GM12874 (cell line): Measurements from ENCODE around the gene ATP9B.

Source experiments
- TF ChIP-seq, protein P1 (sequence below): IDR thresholded peaks from 2 replicates; pipeline ENCODE4 v1.5.1; 2011; ENCODE audit warnings: low read depth, mild to moderate bottlenecking, control low read depth, low read length, moderate library complexity; ENCODE audit not compliant: insufficient read depth

The ATP9B gene

DNA sequence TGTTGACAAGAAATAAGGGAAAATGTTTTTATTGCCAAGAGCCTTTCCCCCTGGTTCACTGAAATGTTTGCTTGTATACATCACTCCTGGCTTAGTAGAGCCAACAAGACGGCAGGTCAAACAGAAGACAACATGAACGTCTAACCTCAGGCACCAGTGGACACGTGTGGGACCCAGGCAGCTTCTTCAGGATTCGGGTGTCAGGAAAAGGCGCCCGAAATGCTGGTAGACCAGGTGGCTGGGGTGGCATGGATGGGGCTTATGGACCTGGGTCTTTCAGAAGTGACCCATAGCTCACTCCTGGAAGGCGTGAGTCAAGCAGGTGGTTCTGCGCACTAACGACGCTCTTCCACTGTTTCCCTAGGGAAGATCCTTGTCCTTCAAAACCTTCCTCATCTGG, 303.3 kb downstream of the ATP9B start:
- TF ChIP-seq, protein P1, sequence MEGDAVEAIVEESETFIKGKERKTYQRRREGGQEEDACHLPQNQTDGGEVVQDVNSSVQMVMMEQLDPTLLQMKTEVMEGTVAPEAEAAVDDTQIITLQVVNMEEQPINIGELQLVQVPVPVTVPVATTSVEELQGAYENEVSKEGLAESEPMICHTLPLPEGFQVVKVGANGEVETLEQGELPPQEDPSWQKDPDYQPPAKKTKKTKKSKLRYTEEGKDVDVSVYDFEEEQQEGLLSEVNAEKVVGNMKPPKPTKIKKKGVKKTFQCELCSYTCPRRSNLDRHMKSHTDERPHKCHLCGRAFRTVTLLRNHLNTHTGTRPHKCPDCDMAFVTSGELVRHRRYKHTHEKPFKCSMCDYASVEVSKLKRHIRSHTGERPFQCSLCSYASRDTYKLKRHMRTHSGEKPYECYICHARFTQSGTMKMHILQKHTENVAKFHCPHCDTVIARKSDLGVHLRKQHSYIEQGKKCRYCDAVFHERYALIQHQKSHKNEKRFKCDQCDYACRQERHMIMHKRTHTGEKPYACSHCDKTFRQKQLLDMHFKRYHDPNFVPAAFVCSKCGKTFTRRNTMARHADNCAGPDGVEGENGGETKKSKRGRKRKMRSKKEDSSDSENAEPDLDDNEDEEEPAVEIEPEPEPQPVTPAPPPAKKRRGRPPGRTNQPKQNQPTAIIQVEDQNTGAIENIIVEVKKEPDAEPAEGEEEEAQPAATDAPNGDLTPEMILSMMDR: no peak

DNA sequence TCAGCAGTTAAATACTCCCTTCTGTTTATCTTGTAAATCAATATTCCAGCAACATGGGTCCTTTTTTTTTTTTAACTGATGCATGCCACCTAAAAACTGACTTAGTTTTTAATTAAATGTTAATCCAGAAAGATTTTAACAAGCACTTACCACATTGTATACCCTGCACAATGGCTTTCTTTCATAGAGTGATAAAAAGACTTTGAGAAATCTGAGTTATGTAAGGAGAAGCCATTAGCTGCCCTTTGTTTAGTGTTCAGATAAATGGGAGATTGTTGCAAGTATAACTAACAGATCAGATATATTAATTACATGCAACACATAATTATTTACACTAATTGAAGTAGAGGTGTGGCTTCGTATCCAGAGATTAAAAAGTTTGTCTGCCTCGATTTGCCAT, 303.8 kb downstream of the ATP9B start:
- TF ChIP-seq, protein P1: no peak

DNA sequence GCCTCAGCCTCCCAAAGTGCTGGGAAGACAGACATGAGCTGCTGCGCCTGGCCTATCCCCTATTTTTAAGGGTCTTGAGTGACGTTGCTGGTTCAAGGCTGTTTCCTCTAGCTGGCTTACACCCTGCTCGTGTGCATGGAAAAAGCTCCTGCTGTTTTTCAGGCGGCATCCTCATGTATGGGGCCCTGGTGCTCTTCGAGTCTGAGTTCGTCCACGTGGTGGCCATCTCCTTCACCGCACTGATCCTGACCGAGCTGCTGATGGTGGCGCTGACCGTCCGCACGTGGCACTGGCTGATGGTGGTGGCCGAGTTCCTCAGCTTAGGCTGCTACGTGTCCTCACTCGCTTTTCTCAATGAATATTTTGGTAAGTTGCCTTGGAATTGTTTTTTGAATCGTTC, 304.5 kb downstream of the ATP9B start:
- TF ChIP-seq, protein P1: no peak

DNA sequence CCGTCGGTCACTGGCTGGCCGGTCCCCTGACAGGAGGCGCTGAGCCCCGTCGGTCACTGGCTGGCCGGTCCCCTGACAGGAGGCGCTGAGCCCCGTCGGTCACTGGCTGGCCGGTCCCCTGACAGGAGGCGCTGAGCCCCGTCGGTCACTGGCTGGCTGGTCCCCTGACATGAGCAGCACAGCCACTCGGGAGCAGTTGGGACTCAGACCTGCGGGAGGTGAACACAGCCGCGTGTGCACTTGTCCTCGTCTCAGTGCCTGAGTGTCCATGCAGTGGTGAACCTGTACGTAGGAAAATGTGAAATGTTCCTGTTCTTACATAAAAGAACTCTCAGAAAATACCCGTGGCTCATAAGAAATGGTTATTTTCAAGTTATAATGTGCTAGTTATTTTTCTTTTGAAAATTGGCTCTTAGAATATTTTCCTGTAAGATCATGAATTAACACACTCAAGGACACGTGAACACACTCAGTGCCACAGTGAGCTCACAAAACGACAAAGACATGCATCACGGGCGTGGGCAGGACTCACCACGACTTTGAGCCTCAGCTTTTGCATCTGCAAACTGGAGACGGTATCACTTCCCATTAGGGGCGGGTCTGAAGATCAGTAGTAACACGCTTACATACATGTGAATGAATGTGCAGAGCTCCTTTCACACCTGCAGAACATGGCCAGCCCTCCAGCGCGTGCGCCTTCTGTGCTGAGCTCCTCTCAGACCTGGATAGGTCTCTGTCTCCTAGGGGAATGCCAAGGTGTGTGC, 305.4 kb downstream of the ATP9B start:
- TF ChIP-seq, protein P1: no peak

DNA sequence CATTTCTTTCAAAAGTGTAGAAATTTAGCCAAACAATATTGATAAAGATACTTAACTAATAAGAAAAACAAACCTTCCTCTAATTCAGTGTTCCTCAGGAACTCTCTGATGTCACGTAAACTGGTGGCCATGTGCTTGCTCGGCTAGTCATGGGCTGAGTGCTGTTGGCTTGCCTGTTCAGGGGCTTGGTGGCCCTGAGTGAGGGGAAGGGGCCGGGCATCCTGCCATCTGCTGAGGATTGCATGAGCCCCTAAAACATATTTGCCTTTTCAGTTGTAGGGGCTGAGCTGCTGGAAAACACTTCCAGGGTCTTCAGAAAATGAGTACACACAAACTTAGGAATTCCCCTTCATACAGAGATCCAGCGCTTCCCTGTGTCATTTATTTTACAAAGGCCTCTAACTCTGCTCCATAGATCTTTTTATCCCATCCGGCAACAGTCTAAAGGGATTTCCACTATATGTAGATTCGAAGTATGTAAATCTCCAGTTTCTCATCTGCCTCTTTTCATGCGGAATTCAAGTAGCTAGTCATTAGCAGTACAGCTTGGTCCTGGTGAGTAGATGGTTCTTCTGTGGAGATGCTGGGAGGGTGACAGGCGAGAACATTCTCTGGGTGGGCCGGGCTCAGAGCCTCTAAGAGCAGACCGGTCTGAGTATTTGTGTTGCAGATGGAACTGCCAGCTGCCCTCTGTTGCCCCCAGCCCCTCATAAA, 306.4 kb downstream of the ATP9B start:
- TF ChIP-seq, protein P1: no peak

DNA sequence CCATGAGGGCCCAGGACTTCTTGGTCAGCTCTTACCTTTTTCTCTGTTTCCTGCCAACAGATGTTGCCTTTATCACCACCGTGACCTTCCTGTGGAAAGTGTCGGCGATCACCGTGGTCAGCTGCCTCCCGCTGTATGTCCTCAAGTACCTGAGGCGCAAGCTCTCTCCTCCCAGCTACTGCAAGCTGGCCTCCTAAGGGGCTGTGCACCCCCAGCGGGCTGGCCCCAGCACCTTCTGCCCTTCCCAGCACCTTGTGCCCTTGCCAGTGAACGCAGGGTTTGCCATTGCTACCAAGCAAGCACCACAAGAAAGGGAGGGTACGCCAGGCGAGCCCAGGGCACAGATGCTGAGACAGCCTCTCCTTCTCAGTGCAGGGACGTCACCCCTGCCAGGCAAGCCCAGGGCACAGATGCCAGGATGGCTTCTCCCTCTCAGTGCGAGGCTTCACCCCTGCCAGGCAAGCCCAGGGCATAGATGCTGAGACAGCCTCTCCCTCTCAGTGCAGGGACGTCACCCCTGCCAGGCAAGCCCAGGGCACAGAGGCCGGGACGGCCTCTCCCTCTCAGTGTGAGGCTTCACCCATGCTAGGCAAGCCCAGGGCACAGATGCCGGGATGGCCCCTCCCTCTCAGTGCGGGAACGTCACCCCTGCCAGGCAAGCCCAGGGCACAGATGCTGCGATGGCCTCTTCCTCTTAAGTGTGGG, 308.1 kb downstream of the ATP9B start:
- TF ChIP-seq, protein P1: no peak

DNA sequence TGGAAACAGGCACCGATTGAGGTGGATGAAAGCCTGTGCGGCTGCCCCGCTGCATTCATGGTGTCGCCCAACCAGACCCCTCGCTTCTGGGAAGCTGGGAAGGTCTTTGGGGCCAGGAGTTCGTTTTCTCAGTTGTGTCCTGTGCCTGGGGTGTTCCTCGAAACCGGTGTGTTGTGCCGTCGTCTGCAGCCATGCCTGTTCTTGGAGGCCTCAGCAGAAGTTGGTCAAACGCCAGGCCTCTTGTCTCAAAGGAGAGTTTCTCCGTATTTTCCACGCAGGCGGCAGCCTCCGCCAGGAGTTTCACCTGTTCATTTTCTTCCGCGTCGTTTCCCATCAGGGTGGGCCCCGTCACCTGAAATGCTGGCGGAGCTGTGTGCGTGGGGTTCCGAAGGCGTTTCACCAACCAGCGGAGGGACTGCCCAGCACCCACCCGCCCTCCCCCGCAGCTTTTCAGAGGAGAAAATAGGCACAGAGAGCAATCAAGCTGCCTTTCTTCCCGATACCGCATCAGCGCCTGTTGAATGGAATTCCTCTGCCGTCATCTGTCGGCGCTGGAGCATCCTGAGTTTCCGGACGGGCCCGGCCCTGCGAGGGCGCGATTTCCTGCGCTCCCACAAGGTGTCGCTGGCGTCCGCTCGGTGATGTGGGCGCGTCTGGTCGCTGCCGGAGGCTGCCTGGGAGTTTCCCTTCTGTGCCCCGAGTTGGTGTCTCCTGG, 309.5 kb downstream of the ATP9B start:
- TF ChIP-seq, protein P1: peak; percentile 97
